ENCODE results near the gene BAHD1.

Gene BAHD1

DNA sequence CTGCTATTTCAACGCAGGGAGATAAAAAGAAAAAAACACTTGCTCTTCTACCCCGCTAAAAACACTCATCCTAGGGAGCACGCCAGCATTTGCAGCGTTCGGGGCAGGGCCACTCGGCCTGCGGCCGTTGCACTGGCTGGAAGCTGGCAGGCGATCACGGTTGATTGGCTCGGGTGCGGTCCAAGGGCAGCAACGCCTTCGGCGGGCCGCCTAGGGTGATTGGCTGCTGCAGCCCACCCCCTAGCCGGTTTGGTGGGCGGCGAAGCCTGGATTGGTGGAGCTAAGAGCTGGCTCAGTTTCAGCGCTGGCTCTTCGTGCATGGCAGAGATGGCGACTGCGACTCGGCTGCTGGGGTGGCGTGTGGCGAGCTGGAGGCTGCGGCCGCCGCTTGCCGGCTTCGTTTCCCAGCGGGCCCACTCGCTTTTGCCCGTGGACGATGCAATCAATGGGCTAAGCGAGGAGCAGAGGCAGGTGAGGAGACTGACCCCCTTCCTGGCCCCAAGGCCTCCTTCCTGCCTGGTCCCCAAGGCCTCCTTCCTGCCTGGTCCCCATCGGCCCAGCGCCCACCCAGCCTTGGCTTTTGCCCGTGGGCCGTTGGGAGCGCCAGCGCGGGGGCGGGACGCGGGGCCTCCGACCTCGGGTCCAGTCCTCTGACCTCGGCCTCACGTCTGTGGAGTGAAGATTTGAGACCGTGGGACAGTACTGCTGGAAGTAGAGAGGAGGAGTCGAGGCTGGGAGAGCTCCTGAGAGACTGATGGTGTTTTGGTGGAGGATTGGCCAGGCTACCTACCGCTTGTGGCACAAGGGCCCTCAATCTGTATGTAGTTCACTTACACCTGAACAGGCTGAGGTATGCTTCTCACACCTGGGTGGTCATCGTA is 35.0 kb upstream of the BAHD1 start, which contains the start of gene IVD:
Gene IVD (plus strand): TSS at position 295 of the 881 bp plus-strand sequence. CDS start 33 bp downstream, at position 328.
- peak within 1 kb of the TSS; percentile 95 for H3K4me3 ChIP-seq (ENCODE audit: low read depth, low read length)
- TF ChIP-seq, protein P1, sequence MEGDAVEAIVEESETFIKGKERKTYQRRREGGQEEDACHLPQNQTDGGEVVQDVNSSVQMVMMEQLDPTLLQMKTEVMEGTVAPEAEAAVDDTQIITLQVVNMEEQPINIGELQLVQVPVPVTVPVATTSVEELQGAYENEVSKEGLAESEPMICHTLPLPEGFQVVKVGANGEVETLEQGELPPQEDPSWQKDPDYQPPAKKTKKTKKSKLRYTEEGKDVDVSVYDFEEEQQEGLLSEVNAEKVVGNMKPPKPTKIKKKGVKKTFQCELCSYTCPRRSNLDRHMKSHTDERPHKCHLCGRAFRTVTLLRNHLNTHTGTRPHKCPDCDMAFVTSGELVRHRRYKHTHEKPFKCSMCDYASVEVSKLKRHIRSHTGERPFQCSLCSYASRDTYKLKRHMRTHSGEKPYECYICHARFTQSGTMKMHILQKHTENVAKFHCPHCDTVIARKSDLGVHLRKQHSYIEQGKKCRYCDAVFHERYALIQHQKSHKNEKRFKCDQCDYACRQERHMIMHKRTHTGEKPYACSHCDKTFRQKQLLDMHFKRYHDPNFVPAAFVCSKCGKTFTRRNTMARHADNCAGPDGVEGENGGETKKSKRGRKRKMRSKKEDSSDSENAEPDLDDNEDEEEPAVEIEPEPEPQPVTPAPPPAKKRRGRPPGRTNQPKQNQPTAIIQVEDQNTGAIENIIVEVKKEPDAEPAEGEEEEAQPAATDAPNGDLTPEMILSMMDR (IDR thresholded peaks at IDR 0.05; ENCODE audit: control insufficient read depth, extremely low read depth, insufficient read depth) = no peak
- DNase-seq (ENCODE audit: low read depth) = peak; percentile 93

- TF ChIP-seq, protein P1 (IDR thresholded peaks at IDR 0.05; ENCODE audit: control insufficient read depth, extremely low read depth, insufficient read depth) = no peak
- H3K4me3 ChIP-seq (ENCODE audit: low read depth, low read length) = no peak overlapping the region
- DNase-seq (ENCODE audit: low read depth) = no peak
Measured at GRCh38 chr15:40407330-40407990, 33.3 kb upstream of the BAHD1 start.

DNA sequence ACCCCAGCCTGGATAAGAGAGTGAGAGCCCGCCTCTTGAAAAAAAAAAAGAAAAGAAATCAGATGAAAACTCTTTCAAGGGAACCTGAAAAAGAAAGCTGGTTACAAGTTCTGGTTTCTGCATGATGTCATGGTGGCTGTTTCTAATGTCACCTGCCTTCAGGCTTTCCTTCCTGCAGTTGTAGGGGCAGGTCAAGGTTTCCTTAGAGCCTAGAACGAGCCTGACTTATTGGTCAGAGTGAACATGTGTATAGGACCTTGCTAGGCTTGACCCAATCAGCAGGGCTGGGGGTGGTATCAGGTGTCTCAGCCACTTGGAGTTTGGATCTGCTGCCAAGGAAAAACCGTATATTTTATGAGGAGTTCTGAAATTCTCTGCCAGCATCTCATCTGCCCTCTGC is 31.4 kb upstream of the BAHD1 start:
- TF ChIP-seq, protein P1 (IDR thresholded peaks at IDR 0.05; ENCODE audit: control insufficient read depth, extremely low read depth, insufficient read depth) = no peak
- peak; percentile 86 for DNase-seq (ENCODE audit: low read depth)
- no peak overlapping the region for H3K4me3 ChIP-seq (ENCODE audit: low read depth, low read length)

DNA sequence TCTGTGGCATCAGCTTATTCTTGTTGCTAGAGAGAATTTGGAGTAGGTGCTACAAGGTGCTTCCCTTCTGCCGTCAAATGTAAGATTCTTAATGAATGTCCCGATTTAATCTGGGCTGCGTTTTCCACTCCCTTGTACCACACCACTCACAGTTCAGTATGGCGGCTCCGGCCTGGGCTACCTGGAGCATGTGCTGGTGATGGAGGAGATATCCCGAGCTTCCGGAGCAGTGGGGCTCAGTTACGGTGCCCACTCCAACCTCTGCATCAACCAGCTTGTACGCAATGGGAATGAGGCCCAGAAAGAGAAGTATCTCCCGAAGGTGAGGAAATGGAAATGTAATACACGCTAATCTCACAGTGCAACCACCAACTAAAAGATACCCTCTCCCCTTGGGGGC is 30.3 kb upstream of the BAHD1 start:
- DNase-seq (ENCODE audit: low read depth) = no peak
- no peak overlapping the region for H3K4me3 ChIP-seq (ENCODE audit: low read depth, low read length)
- TF ChIP-seq, protein P1 (IDR thresholded peaks at IDR 0.05; ENCODE audit: control insufficient read depth, extremely low read depth, insufficient read depth) = no peak

DNA sequence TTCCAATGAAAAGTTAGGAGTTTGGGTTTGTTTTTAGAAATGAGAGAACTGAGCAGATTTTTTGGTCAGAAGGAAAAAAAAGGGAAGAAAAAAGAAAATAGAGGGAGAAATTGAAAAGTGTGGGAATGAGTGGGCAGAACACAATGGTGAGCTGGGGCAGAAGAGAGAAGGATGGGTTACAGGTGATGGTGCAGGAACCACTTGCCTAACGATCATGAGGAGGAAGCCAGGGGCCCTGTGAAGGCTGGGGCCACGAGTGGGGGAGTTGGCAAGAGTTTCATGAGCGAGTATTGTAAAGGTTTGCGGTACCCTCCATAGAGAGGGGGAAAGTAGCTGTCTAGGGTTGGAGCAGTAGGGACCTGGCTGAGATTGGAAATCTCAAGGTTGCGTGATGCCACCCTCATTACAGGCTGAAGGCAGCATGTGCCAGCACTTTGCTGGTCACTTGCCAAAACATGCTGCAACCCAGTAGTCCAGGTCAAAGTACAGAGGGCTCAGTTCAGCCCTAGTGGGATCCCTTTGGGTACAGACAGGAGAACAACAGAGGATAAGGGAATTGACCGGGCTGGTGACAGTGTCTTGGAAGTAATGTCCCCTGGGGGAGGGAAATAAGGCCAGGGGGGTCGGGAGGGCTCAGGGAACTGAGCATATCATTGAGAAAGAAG is 28.5 kb upstream of the BAHD1 start:
- TF ChIP-seq, protein P1 (IDR thresholded peaks at IDR 0.05; ENCODE audit: control insufficient read depth, extremely low read depth, insufficient read depth) = no peak
- H3K4me3 ChIP-seq (ENCODE audit: low read depth, low read length) = no peak overlapping the region
- DNase-seq (ENCODE audit: low read depth) = no peak

DNA sequence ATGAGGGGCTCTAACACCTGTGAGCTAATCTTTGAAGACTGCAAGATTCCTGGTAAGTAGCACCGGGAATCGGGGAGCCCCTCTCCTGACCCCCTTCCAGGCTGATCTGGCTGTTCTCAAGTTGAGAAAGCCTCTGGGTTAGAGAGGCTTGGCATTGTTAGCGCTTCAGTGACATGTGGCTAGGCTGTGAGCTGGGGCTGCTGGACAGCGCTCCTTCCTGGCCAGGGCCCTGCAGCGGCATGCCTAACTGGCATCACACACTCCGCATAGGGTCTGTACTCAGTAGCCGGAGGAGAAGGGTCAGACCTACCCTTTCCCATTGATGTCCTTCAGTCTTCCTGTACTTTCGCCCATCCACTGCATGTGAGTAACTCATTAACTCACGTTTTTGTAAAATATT is 27.7 kb upstream of the BAHD1 start:
- TF ChIP-seq, protein P1 (IDR thresholded peaks at IDR 0.05; ENCODE audit: control insufficient read depth, extremely low read depth, insufficient read depth) = no peak
- no peak for DNase-seq (ENCODE audit: low read depth)
- no peak overlapping the region for H3K4me3 ChIP-seq (ENCODE audit: low read depth, low read length)

Data from LNCaP clone FGC (cell line).